Measurements from ENCODE around the gene DACT3.

DACT3 gene, protein sequence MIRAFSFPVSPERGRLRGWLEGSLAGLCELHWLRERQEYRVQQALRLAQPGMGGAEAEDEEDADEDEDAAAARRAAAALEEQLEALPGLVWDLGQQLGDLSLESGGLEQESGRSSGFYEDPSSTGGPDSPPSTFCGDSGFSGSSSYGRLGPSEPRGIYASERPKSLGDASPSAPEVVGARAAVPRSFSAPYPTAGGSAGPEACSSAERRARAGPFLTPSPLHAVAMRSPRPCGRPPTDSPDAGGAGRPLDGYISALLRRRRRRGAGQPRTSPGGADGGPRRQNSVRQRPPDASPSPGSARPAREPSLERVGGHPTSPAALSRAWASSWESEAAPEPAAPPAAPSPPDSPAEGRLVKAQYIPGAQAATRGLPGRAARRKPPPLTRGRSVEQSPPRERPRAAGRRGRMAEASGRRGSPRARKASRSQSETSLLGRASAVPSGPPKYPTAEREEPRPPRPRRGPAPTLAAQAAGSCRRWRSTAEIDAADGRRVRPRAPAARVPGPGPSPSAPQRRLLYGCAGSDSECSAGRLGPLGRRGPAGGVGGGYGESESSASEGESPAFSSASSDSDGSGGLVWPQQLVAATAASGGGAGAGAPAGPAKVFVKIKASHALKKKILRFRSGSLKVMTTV

DNA sequence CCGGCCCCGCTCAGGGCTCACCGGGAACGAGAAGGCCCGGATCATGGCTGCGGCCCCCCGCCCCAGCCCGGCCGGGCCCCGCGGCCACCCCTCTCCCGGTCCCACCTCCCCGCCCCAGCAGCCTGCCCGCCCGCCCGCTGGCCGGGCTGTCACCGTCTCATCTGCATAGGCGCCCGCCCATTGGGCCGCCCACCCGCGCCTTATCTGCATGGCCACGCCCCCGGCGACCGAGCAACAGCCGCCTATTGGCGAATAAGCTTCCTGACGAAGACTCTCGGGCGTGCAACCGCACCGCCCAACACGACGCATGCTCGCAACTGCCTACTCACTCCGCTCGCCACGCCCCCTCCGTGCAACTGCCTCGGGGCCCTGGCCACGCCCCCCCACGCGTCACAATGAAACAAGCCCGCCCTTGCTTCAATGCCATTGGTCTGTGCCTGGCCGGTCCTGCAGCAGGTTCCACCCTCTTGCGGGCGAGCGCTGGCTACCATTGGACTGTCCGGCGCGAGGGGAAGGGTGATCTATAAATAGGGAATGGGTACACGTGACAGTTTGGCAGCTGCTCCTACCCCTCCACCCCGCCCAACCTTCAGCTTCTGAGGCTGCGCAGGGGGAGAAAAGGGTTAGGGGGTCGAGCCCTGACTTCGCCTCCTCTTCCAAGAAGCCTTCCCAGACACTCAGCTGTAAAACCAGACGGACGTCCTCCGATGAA is at the start of gene DACT3:
Gene DACT3, minus strand, starts transcription at position 163 of the 712 bp plus-strand sequence. Its CDS starts 118 bp downstream, at position 45.
- peak; percentile 98 for DNase-seq

DNA sequence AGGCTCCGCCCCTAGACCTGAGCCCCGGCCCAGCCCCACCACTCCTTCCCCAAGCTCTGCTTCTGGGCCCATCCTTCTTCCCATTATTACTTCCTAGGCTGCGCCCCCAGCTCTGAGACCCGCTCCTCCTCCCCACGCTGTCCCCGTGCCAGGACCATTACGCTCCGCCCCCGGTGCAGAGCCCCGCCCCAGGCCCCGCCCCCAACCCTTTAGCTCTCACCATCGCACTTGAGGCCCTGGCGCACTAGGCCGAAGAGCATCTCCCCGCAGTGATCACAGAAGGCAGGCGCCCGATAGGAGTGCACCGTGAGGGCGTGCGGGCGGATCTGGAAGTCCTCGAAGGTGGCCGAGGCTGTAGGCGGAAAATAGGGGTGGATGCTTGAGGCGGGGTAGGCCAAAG is 49.7 kb upstream of the DACT3 start:
- DNase-seq: no peak

DNA sequence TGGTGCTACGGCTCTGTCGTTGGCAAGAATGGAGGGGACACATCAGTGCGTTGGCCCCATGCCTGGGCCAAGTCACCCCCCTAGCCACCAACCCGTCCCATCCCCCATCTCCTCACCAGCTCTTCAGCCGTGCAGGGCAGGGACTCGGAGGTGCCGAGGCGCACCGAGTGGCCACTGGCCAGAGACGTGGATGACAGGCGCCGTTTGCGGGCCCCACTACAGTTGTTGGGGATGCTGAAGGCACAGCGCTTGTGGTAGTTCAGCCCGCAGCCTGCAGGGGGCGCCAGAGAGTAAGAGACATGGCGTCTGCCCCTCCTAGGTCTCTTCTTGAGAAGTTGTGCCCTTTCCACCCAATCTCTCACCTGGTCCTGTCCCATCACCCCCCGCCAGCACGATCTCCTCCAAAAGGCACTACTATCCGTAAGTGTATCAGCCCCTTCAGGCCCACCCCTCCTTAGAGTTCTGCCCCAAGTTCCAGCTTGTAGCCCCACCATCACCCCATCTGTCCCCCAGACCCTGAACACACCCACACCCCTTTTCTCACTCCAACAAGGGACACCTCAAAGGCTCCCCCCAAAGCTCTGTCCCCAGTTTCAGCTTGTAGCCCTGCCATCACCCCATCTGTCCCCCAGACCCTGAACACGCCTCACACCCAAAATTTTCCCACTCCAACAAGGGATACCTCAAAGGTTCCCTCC is 43.5 kb upstream of the DACT3 start:
- peak; percentile 11 for DNase-seq

DNA sequence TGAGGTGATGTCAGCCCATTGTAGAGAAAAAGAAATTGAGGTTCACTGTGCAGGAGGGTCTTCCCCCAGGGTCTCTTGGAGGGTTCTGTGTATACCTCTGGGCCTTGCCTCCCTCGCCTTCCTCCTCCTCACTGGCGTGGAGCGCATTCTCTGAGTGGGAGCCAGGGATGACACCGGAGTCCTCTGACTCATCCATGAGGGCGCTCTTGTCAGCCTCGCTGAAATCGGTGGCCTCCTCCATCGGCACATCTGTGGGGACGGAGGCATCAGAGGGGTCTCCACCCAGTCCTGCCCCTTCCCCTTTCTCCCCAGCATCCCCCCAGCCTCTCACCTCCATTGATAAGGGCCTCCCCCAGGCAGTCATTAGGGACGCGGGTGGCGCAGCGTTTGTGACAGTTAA is 39.7 kb upstream of the DACT3 start:
- no peak for DNase-seq

DNA sequence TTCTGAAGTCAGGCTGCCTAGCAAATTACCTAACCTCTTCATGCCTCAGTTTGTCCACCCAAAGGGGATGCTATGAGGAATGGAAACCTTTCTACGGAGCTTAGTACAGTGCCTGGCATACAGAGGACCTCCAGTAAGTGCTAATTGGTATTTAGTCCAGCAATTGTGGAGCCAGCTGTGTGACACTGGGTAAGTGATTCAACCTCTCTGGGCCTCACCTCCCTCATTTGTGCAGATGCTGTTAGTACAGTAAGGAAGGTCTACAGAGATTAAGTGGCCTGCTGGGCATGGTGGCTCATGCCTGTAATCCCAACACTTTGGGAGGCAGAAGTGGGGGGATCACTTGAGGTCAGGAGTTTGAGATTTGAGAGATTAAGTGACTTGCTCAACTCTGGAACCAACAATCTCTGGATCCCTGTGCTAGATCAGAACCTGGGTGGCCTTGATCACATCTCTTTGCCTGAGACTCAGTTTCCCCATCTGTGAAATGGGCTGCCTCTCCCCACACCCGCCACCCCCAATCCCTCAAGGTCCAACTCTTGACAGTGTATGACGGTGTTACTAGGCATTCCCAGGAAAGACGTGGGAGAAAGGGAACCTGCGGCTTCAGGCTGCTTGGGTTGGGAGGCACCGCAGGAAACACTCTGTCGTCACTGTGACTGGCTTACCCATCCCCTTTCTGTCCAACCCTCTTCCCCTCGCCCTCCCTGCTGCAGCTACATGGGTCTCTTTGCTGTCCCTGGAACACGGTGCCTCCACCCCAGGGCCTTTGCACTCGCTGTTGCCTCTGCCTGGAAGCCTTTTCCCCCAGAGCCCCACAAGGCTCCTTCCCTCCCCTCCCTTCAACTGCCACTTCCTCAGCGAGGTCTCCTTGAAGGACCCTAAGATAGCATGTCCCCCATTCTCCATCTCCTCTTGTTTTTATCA is 37.7 kb upstream of the DACT3 start:
- DNase-seq: no peak

DNA sequence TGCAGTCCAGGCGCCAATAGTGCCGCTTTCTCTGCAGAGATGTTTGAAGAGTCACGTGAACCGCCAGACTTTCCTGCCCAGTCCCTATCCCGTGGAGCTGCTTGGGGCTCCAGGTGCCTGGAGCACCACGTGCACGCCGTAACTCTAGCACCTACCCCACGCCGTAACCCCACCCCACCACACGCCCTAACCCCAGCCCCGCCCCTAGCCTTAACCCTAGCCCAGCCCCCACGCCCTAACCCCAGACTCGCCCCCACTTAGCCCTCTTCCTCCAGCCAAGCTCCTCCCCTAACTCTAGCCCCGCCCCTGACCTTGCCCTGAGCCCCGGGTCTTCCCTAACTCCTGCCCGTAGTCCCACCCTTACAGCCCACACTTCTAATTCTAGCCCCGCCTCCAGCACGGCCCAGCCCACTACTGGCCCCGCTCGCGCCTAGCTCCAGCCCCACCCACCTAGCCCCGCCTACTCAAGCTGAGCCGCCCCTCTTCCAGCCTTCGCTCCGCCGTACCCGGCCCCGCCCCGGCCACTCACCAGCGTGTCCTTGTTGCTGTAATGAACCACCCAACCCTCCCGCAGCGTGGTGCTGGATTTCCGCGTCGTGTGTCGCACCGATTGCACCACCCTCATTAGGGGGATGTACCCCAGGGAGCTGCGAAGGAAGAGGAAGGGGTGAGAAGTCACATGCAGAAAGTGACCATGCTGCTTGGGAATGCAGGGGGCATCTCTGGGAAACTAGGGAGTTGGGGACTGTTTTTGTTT is 36.4 kb upstream of the DACT3 start:
- DNase-seq: no peak

DNA sequence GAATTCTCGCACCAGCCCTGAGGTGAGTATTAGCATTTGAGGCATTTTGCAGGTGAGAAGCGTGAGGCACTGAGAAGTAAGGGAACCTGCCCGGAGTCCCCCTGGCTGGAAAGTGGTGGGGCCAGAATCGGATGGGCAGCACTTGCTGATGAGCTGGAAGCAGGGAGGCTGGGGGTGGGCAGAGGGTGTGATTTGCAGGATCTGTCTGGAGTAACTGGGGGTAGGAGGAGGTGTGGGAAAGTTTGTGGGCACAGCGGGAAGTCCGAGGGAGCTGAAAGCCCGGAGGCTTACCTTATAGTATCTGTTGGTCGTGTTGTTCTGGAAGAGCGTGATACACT is 35.9 kb upstream of the DACT3 start:
- DNase-seq: no peak

DNA sequence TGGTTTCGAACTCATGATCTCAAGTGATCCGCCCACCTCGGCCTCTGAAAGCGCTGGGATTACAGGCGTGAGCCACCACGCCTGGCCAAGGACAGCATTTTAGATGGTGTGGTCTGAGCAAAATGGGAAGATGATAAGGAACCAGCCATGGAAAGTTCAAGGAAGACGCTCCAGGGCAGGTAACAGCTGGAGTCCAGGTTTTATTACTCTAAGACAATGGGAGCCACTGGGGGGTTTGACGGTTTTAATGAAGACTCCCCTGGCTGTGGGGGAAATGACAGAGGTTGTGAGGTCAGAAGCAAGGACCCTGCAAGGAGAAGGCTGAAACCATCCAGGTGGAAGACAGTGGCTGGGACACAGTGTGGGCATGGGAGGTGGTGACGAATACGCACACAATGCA is 35.1 kb upstream of the DACT3 start:
- no peak for DNase-seq

DNA sequence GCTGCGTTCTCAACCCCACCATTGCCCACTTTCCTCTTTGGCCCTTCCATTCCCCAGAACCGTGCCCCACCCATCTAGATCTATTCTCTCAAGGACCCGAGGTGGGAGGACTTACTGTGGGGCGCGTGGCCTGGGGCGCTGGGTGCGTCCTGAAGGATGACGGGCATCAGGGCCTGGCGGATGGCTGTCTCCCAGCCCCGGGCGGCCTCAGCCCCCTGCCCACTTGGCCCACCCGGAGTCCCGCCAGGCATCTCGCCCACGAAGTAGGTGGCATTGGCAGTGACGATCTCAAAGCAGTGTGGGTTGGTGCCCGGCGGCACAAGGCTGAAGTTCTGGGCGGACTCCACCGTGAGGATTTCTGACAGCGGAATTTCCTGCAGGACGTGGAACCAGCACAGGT is 32.8 kb upstream of the DACT3 start:
- DNase-seq: no peak

DNA sequence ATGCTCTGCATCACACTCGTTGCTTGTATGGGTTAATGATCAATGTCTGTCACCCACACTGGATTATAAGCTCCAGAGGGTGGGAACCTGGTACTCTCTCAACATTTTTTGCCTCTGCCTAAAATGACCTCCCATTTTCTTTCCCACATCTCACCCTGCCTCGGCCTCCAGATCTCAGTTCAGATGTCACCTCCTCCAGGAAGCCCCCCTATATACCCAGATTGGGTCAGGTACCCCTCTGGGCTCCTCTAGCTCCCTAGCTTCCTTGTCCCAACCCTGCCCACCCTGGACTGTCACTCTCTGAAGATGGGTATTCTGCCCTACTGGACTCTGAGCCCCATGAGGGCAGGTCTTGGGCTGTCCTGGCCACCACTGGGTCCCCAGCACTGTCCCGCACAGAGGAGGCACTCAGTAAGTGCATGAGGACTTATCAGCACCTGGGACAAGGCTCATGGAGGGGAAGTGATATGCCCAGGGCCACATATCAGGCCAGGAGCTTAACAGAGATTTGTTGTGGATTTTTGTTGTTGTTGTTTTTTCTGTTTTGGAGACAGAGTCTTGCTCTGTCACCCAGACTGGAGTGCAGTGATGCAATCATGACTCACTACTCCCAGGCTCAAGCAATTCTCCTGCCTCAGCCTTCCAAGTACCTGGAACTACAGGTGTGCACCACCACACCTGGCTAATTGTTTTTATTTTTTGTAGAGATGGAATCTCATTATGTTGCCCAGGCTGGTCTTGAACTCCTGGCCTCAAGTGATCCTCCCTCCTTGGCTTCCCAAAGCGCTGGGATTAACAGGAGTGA is 32.1 kb upstream of the DACT3 start:
- DNase-seq: no peak

DNA sequence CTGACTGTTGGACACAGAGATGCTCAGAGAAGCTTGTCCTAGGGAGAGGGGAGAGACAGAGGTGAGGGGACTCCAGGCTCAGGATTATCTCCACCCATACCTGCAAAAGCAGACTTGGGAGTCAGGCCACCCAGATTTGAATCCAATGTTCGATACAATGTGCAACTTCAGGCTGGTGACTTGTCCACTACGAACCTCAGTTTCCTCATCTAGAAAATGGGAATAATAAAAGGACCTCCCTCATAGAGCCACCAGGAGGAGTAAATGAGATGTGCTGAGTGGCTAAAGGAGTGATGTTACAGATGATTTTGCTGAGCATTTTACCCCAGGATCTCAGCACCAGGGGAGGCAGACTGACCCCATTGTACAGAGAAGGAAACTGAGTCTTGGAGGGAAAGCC is 31.0 kb upstream of the DACT3 start:
- no peak for DNase-seq

DNA sequence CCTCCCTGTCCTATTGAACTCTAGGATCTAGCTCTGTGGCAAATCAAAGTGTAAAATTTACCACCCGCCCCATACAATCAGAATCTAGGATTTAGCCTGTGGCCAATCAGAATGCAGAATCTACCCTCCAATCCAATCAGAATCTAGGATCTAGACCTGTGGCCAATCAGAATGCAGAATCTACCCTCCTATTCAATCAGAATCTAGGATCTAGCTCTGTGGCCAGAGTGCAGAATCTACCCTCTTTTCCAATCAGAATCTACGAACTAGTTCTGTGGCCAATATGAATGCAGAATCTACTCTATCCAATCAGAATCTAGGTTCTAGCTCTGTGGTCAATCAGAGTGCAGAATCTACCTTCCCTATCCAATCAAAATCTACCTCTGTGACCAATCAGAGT is 30.1 kb upstream of the DACT3 start:
- no peak for DNase-seq

DNA sequence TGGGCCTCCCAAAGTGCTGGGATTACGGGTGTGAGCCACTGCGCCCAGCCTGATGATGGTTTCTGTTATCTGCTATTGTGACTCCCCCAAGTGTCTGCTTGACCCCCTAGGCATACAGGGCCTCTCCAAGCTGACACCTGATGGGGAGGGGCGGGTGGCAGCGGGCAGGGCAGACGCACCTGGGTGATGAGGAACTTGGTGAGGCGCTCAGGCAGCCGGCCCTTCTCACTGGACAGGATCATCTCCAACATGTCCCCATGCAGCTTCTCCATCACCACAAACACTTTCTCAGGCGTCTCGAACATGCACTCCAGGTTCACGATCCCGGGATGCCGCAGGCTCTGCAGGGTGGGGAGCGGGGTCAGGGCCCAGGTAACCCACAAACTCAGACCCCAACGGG is 28.4 kb upstream of the DACT3 start:
- no peak for DNase-seq

DNA sequence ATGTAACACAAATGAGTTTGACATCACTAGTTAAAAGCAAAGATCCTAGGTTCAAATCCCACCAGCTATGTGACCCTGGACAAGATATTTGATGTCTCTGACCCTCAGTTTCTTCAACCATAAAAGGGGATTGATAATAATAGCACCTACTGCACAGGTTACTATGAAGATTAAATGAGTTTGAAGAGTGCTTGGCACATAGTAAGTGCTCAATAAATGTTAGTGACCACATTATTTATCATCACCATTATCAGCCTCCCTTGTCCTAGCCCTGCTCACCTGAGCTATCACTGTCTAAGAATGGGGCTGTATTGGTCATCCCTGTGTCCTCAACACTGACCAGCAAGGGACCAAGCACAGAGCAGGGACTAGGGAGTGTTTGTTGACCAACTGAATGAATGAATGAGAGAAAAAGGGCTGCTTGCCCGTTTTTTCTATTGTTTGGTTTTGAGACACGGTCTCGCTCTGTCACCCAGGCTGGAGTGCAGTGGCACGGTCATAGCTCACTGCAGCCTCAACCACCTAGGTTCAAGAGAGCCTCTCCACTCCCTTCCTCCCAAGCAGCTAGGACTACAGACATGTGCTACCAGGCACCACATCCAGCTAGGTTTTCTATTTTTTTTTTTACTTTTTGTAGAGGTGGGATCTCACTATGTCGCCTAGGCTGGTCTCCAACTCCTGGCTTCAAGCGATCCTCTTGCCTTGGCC is 26.6 kb upstream of the DACT3 start:
- DNase-seq: no peak

DNA sequence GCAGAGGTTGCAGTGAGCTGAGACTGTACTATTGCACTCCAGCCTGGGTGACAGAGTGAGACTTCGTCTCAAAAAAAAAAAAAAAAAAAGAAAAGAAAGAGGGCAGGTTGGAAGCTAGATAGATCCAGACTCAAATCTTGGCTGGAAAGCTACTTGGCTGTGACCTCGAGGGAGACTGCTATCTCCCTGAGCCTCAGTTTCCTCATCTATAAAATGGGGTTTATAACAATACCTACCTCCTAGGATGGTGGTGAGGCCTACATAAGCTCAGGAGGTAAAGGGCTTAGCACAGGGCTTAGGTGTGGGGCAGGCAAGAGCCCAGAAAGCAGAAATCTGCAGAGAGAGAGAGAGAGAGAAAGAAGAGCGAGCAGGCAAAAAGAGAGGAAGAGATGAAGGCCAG is 24.2 kb upstream of the DACT3 start:
- no peak for DNase-seq

DNA sequence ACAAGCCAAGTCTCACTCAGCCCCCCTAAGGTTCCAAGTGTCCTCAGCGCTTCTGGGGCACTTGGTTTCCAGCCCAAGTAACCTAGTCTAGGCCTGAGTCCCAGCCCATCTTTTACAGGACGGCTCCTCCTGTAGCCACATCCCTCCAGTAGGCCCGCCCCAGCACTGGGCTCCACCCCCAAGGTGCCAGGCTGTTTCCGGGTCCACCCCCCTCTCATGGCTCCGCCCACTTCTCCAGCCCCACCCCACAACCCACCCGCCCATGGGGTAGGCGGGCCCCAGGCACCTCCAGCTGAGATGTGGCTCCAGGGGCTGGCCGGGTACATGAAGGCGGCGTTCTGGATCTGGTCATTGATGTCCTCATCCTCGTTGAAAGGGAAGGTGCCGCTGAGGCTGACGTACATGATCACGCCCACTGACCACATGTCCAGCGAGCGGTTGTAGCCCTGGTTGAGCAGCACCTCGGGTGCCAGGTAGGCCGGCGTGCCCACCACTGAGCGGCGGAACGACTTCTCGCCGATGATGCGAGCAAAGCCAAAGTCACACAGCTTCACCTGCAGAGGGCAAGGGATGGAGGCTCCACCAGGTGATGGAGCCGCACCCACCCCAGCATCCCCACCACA is 17.2 kb upstream of the DACT3 start:
- no peak for DNase-seq

DNA sequence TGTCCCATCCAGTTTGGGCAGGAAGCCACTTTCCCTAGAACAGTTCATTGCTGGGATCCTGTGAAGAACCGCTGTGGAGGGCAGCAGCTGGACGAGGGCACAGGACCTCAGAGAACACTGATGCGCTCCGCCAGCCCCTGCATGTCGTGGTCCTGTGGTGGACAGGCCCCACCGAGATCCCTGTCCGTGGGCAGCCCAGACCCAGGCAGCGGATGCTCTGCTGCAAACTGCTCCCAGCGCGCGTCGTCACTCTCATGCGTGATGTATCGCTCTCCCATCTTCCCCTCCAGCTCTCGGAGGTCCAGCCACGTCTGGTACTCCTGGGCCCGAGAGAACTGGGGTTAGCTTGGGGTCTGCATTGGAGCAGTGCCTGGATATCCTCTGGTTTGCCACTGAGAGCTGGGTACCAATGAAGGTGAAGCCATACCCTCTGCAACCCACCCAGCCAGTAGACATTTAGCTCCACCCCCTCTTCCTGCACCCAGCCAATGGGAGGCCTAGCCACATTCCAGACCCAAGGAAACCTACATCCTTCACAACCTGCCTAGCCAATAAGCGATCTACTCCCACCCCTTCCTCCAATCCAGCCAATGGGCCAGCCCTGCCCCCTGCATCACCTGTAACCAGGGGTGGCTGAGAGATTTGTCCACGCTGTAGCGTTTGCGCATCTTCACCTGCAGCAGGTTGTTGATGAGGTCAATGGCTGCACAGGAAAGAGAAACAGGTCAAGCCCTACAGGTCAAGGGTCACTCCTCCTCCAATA is 13.6 kb upstream of the DACT3 start:
- DNase-seq: no peak

DNA sequence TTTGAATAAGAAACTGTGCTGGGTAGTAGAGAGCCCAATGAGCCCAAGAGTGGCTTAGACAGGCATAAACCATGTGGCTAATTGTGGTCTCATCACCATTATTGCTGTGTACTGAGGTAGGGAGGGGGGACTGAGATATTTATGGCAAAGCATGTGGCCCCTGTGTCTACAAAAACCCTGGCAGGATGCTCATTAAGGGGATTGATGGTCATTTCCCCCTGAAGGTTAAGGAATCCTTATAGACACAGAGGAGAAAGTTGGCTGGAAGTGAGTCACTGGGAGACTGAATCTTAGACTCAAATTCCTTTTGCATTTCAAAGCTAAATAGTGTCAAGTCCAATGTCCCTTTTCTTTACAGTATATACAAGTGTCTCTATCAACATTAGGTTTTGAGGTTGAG is 9.8 kb upstream of the DACT3 start:
- no peak for DNase-seq

DNA sequence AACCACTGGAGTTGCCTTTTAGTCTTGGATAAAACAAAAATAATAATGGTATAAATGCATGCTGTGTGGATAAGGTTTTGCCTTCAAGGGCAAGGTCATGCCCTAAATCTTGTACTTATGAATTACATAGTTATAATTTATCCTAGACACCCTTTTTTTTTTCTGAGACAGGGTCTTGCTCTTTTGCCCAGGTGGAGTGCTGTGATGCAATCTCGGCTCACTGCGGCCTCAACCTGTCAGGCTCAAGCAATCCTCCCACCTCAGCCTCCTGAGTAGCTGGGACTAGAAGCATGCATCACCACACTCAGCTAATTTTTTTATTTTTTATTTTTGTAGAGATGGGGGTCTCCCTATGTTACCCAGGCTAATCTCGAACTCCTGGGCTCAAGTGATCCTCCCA is 7.7 kb upstream of the DACT3 start:
- DNase-seq: no peak

All from NCI-H1092 (cell line).